ENCODE results near the gene SESN3.

The SESN3 gene

DNA sequence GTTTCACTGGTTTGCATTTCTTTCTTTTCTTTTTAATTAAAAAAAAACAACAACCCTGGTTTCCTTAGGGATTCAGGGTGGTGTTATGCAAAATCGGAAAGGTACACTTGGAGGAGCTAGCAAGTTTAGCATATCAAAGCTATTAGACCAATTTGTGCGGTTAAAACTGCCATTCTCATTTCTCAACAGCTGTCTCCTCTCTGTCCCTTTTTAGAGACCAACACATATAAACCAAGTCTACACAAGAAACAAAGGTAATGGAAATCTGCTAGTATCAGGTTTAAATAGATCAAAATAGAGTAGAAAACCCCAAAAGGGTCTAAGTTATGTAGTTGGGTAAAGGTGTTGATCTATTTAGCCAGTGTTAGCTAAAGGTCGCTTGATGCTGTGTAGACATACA lies 1.7 kb upstream of the SESN3 start:
- TF ChIP-seq, protein P1, sequence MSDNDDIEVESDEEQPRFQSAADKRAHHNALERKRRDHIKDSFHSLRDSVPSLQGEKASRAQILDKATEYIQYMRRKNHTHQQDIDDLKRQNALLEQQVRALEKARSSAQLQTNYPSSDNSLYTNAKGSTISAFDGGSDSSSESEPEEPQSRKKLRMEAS (IDR thresholded peaks at IDR 0.05) = no peak
- TF ChIP-seq FOXM1 (IDR thresholded peaks at IDR 0.05; ENCODE audit: borderline replicate concordance, low read depth) (no peak), EGR1 (IDR thresholded peaks at IDR 0.05) (no peak)
- TF ChIP-seq, protein P2, sequence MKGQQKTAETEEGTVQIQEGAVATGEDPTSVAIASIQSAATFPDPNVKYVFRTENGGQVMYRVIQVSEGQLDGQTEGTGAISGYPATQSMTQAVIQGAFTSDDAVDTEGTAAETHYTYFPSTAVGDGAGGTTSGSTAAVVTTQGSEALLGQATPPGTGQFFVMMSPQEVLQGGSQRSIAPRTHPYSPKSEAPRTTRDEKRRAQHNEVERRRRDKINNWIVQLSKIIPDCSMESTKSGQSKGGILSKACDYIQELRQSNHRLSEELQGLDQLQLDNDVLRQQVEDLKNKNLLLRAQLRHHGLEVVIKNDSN (IDR thresholded peaks at IDR 0.05) = no peak

DNA sequence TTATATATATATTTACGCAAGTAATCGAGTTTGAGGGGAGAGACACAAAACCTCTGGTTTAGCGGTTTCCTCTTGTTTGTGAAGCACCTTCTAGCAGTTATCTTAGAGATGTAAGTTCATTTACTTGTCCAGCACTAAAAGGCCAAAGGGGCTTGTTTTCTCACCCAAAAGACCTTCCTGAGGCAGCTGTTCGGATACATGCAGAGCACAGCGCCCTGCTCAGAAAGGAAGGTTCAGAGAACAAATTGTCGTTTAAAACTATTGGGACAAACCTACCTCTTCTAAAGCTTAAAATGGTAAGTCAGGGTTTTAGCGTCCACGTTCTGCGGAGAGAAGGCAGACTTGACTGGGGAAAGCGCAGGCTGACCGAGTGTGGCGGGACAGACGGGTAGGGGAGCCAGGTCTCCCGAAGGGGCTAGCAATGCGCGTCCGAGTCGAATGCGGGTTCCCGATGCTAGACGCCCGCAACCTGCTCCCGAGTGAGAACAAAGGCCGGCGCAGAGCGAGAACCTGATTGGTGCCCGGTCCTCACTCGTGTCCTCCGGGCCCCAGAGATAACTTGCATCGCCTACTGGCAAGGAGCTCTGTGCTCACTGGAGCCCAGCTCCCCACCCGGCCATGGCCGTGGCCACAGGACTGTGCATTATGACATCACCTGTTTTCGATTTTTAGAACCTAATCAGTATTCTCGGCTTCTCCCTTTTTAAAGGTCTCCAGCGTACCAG lies 1.0 kb upstream of the SESN3 start:
- no peak for TF ChIP-seq RAD21 (IDR thresholded peaks at IDR 0.05; ENCODE audit: low read depth)
- TF ChIP-seq YY1 (IDR thresholded peaks at IDR 0.05; ENCODE audit: low read depth) = no peak
- TF ChIP-seq FOXM1 (IDR thresholded peaks at IDR 0.05; ENCODE audit: borderline replicate concordance, low read depth) = no peak
- TF ChIP-seq, protein P2 (IDR thresholded peaks at IDR 0.05) = no peak
- no peak for TF ChIP-seq TEAD4 (IDR thresholded peaks at IDR 0.05)

DNA sequence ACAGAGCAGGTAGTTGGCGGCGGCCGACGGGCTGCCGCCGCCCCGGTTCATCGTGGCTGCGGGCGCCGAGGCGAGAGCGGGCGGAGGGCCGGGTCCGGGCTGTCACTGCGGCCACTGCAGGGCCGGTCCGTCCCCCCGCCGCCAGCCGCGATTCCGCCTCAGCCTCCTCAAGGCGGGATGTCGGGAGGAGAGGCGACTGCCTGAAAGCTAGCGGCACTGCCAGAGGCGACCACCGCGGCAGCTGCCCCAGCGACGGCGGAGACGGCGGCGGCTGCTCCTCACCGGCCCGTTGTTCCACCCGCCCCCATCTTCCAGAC lies 234 bp downstream of the SESN3 start:
- TF ChIP-seq, protein P1 (IDR thresholded peaks at IDR 0.05) = no peak
- TF ChIP-seq ZBTB7A (IDR thresholded peaks at IDR 0.05; ENCODE audit: low read depth) = no peak
- TF ChIP-seq, protein P2 (IDR thresholded peaks at IDR 0.05) = no peak
- TF ChIP-seq, protein P3, sequence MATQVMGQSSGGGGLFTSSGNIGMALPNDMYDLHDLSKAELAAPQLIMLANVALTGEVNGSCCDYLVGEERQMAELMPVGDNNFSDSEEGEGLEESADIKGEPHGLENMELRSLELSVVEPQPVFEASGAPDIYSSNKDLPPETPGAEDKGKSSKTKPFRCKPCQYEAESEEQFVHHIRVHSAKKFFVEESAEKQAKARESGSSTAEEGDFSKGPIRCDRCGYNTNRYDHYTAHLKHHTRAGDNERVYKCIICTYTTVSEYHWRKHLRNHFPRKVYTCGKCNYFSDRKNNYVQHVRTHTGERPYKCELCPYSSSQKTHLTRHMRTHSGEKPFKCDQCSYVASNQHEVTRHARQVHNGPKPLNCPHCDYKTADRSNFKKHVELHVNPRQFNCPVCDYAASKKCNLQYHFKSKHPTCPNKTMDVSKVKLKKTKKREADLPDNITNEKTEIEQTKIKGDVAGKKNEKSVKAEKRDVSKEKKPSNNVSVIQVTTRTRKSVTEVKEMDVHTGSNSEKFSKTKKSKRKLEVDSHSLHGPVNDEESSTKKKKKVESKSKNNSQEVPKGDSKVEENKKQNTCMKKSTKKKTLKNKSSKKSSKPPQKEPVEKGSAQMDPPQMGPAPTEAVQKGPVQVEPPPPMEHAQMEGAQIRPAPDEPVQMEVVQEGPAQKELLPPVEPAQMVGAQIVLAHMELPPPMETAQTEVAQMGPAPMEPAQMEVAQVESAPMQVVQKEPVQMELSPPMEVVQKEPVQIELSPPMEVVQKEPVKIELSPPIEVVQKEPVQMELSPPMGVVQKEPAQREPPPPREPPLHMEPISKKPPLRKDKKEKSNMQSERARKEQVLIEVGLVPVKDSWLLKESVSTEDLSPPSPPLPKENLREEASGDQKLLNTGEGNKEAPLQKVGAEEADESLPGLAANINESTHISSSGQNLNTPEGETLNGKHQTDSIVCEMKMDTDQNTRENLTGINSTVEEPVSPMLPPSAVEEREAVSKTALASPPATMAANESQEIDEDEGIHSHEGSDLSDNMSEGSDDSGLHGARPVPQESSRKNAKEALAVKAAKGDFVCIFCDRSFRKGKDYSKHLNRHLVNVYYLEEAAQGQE (IDR thresholded peaks at IDR 0.05; ENCODE audit: low read depth) = no peak
- TF ChIP-seq CREB1 (IDR thresholded peaks at IDR 0.05; ENCODE audit: low read depth) = no peak
- TF ChIP-seq RAD21 (IDR thresholded peaks at IDR 0.05; ENCODE audit: low read depth) = no peak
- TF ChIP-seq TCF12 (IDR thresholded peaks at IDR 0.05; ENCODE audit: low read depth) = no peak
- no peak for TF ChIP-seq FOXM1 (IDR thresholded peaks at IDR 0.05; ENCODE audit: borderline replicate concordance, low read depth)
- TF ChIP-seq EP300 (IDR thresholded peaks at IDR 0.05; ENCODE audit: borderline replicate concordance) = no peak
- TF ChIP-seq CEBPB (IDR thresholded peaks at IDR 0.05) = no peak
- TF ChIP-seq TAF1 (IDR thresholded peaks at IDR 0.05; ENCODE audit: low read depth) = no peak
- TF ChIP-seq EGR1 (IDR thresholded peaks at IDR 0.05) = no peak
- TF ChIP-seq NFIC (IDR thresholded peaks at IDR 0.05) = no peak
- TF ChIP-seq YY1 (IDR thresholded peaks at IDR 0.05; ENCODE audit: low read depth) = no peak
- no peak for TF ChIP-seq TEAD4 (IDR thresholded peaks at IDR 0.05)

DNA sequence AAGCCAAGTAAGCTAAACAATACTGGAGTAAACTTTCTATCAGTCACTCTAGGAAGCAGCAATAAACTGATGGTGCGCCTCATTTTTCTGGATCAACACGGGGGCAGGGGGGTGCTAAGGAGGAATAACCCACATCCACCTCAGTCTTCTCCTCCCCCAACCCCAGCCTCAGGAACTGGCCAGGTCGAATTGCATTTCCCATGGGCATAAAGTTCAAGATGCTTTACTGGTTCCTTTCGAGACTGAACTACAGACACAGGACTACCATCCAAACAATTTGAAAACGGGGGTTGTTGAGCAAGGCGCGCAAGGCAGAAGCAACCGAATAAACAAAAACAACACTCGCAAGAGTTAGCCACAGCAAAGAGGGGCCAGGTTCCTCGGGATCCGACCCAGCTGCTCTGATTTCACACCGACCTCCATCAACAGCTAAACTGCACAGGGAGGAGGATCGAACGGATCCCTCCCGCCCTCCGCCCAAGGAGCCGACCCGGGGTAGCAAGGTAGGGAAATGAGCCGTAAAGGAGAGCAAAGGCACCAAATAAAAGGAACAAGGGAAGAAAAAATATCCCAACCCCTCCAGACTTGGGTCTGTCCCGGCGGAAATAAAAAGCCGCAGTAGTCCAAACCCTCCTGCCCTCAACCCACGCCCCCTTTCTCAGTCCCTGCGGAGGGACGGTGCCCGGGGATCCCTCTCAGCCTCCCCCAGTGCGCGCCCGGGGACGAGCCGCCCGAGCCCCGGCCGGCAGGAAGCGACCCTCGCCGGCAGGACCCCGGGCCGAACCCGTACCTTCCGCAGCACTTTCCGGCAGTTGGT lies 801 bp downstream of the SESN3 start:
- TF ChIP-seq ZBTB7A (IDR thresholded peaks at IDR 0.05; ENCODE audit: low read depth) (peak; percentile 55; the same call in 1 of the 2 replicates), TEAD4 (IDR thresholded peaks at IDR 0.05) (no peak)
- TF ChIP-seq, protein P1 (IDR thresholded peaks at IDR 0.05) = 0 out of 2 replicates have a peak, but pooled peaks have one; percentile 8

DNA sequence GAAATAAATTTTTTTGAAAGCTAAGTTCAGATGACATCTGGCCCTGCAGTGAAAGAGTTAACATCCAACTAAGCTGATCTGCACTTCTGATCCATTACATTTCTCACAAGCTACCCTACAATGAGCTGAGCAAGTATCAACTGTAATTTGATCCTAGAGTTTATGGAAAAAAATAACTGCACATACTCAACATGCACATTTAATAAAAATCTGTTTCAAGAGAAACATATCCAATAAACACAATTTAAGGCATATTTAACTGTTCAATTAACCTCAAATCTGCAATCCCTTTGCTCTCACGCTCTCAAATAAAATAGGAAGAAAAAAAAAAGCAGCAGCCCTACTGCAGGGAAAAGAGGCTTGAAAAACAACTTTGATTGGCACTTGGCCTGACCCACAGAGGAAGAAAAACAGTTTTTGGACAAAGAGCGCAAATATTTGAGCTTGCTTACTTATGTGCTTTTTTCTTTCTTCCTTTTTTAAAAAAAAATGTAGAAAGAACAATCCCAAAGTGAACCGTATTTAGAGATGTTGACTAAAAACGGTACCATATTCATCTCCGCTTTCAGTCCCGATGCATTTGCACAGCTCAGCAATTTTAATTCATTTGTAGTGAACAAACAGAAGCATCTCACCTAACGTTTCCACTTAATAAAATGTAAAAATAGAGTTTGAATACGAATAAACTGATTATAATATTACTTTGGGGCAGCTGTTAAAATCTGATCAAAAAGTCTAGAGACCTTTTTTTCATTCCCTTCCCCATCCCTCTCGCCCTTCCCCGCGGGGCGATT lies 1.6 kb downstream of the SESN3 start:
- 0 out of 2 replicates have a peak, but pooled peaks have one; percentile 7 for TF ChIP-seq EP300 (IDR thresholded peaks at IDR 0.05; ENCODE audit: borderline replicate concordance)
- TF ChIP-seq, protein P1 (IDR thresholded peaks at IDR 0.05) = no peak

DNA sequence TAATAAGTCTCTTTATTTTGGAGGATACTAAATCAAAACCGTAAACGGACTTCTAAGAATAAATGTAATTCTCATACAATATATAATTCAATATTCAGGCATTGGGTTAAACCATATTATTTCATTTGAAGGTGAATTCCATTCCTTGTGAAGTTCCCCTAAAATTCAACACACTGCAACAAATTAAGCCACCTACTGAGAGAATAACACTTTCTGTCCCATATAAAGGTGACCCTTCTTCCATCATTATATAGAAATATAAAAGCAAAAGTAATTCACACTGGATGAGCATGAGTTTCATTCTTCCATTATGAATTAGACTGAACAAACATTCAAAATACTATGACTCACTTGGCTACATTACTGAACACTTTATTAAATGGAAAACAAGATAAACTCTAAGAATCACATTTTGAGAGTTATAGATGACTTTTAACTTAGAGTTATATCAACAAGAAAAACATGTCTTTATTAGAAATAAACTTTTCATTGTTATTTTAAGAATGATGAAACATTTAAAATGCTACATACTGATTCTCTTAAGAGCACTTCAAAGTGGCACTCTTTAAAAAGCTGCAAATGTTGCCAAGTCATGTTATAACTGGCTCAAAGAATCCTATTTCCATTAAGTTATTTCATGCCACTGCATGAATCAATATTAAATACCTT lies 2.8 kb downstream of the SESN3 start:
- peak; percentile 43; the same call in 1 of the 2 replicates for TF ChIP-seq NFIC (IDR thresholded peaks at IDR 0.05)
- TF ChIP-seq YY1 (IDR thresholded peaks at IDR 0.05; ENCODE audit: low read depth) = no peak
- TF ChIP-seq ZBTB7A (IDR thresholded peaks at IDR 0.05; ENCODE audit: low read depth) = no peak
- no peak for TF ChIP-seq FOXM1 (IDR thresholded peaks at IDR 0.05; ENCODE audit: borderline replicate concordance, low read depth)
- TF ChIP-seq EP300 (IDR thresholded peaks at IDR 0.05; ENCODE audit: borderline replicate concordance) = no peak
- TF ChIP-seq TCF12 (IDR thresholded peaks at IDR 0.05; ENCODE audit: low read depth) = no peak
- TF ChIP-seq, protein P3 (IDR thresholded peaks at IDR 0.05; ENCODE audit: low read depth) = no peak
- no peak for TF ChIP-seq EGR1 (IDR thresholded peaks at IDR 0.05)
- TF ChIP-seq, protein P2 (IDR thresholded peaks at IDR 0.05) = no peak
- TF ChIP-seq TEAD4 (IDR thresholded peaks at IDR 0.05) = 0 out of 2 replicates have a peak, but pooled peaks have one; percentile 20
- no peak for TF ChIP-seq RAD21 (IDR thresholded peaks at IDR 0.05; ENCODE audit: low read depth)
- TF ChIP-seq CEBPB (IDR thresholded peaks at IDR 0.05) = no peak
- TF ChIP-seq, protein P1 (IDR thresholded peaks at IDR 0.05) = no peak
- TF ChIP-seq TAF1 (IDR thresholded peaks at IDR 0.05; ENCODE audit: low read depth) = no peak

Measured in Ishikawa (cell line).